BLaER1 treated with 17β-estradiol and CSF1 and Interleukin-3, amounts not matched to agents 10 nM and 100 nM (cell line): ENCODE results near the gene CERS1.
A peak's percentile ranks its signal among the peaks of the same experiment; 100 is the strongest.

Experiments used
- H3K27ac ChIP-seq, 11 experiments: shearing (Covaris generic); formaldehyde crosslinking; 2 replicates each; pipeline ENCODE4 v1.8.1; 2022
- H3K27me3 ChIP-seq, 11 experiments: shearing (Covaris generic); formaldehyde crosslinking; 2 replicates each; pipeline ENCODE4 v1.8.1; 2022
- H3K36me3 ChIP-seq, 11 experiments: shearing (Covaris generic); formaldehyde crosslinking; 2 replicates each; pipeline ENCODE4 v1.8.1; 2022
- H3K4me1 ChIP-seq, 10 experiments: shearing (Covaris generic); formaldehyde crosslinking; 2 replicates each; pipeline ENCODE4 v1.8.1; 2022
- H3K4me2 ChIP-seq, 11 experiments: shearing (Covaris generic); formaldehyde crosslinking; 2 replicates each; pipeline ENCODE4 v1.8.1; 2022
- H3K4me3 ChIP-seq, 10 experiments: shearing (Covaris generic); formaldehyde crosslinking; 2 replicates each; pipeline ENCODE4 v1.8.1; 2022
- H3K9ac ChIP-seq, 11 experiments: shearing (Covaris generic); formaldehyde crosslinking; 2 replicates each; pipeline ENCODE4 v1.8.1; 2022
- H3K9me3 ChIP-seq, 11 experiments: shearing (Covaris generic); formaldehyde crosslinking; replicated peaks in 1 of 11; 2 replicates each; pipeline ENCODE4 v1.8.1; 2022
- H4K20me1 ChIP-seq, 11 experiments: shearing (Covaris generic); formaldehyde crosslinking; 2 replicates each; pipeline ENCODE4 v1.8.1; 2022
- Cebpa-rat ChIP-seq, 11 experiments: shearing (Covaris generic); IDR thresholded peaks; 2 replicates each; pipeline ENCODE4 v1.8.1; 2022

The CERS1 gene

DNA sequence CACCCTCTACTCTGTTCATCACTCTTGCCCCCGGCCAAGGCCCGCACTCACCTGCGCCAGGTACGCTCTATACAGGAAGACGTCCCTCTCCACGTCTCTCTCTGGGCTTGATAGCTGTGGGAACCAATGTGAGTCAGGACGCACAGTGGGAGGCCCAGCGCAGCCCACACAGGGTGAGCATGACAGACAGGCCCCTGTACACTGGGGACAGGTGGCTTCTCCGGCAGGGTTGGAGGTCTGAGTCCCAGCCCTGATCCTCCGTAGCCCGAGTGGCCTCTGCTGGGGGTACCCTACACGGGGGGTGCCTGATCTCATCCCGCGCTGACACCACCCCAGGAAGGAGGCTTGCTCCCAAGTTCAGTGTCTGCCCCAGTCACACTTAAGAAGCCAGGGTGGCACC is 17.0 kb upstream of the CERS1 start:
- Histone ChIP-seq H3K4me1 (peaks cover 32 to 53% (median 40%) of the 10 kb centered on the region in 10 experiments), H3K4me3 (no peak overlapping the region), H3K9ac (no peak overlapping the region), H4K20me1 (peaks cover 53 to 98% (median 74%) of the 10 kb centered on the region in 11 experiments), H3K9me3 (peaks cover 0 to 9% (median 0%) of the 10 kb centered on the region in 11 experiments; a peak in 2 of 22 replicates), H3K4me2 (no peak overlapping the region), H3K27me3 (no peaks in the 10 kb centered on the region), H3K36me3 (peaks cover 62 to 83% (median 68%) of the 10 kb centered on the region in 11 experiments), H3K27ac (no peak overlapping the region)
- no peak for TF ChIP-seq Cebpa-rat (IDR thresholded peaks at IDR 0.05)

DNA sequence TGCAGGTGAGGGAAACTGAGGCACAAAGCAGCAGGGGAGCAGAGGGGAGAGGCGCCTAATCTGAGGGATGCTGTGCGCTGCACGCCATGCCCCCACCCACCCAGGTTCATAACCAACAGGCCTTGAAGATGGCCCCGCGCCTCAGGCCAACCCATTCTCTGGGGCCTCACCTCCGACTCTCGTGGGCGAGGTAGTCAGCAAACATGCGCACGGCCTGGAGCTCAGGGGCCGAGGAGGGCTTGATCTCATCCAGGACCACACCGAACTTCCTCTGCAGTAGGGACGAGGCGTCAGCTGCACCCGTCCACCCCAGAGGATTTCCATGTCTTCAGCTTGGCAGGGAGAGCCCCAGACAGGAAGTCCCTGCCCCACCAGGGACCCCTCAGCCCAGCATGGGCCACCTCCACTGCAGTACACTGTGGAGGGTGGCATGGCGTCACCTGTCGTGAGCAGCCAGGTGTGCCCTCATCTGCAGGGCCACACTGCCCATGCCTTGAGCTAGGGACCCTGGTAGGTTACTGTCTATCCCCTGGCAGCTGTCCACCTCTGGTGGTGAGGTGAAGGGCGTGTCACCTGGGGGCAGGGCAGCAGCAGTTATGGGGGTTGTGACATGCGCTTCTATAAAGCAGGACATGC is 15.0 kb upstream of the CERS1 start:
- peaks cover 12 to 41% (median 22%) of the 10 kb centered on the region in 10 experiments for H3K4me1 ChIP-seq
- peak overlapping the region in 7 of 11 experiments; percentile 3 to 47 (median 27); a peak in 8 of 22 replicates for H3K4me2 ChIP-seq
- H3K27me3 ChIP-seq, result no peaks in the 10 kb centered on the region
- H3K36me3 ChIP-seq, result peaks cover 80 to 94% (median 88%) of the 10 kb centered on the region in 11 experiments
- no peak for TF ChIP-seq Cebpa-rat (IDR thresholded peaks at IDR 0.05)
- H3K27ac ChIP-seq, result no peak overlapping the region
- H3K9ac ChIP-seq, result no peak overlapping the region
- no peak overlapping the region for H3K4me3 ChIP-seq
- peaks cover 0 to 9% (median 0%) of the 10 kb centered on the region in 11 experiments; a peak in 2 of 22 replicates for H3K9me3 ChIP-seq
- peaks cover 42 to 98% (median 79%) of the 10 kb centered on the region in 11 experiments for H4K20me1 ChIP-seq

DNA sequence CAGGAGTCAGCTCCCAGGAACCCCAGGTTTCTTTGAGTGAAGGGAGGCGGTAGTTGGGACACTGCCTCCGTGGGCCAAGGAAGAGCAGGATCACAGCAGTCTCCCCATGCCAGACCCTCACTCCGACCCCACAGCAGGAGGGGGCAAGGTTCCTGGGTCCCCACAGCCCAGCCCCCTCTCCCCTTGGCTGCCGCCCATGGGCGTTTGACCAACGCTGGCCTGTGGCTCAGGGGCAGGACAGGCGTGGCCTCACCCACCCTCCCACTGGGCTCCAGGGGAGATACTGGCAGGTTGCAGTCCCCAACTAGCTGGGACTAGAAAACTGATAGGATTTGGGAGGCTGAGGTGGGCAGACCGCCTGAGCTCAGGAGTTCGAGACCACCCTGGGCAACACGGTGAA is 14.1 kb upstream of the CERS1 start:
- H4K20me1 ChIP-seq, result peaks cover 33 to 98% (median 77%) of the 10 kb centered on the region in 11 experiments
- no peak overlapping the region for H3K4me2 ChIP-seq
- TF ChIP-seq Cebpa-rat (IDR thresholded peaks at IDR 0.05), result no peak
- peaks cover 3 to 35% (median 13%) of the 10 kb centered on the region in 10 experiments for H3K4me1 ChIP-seq
- H3K4me3 ChIP-seq, result no peak overlapping the region
- H3K36me3 ChIP-seq, result peaks cover 86 to 97% (median 94%) of the 10 kb centered on the region in 11 experiments
- H3K9me3 ChIP-seq, result peaks cover 0 to 9% (median 0%) of the 10 kb centered on the region in 11 experiments; a peak in 2 of 22 replicates
- no peak overlapping the region for H3K9ac ChIP-seq
- H3K27ac ChIP-seq, result no peak overlapping the region
- H3K27me3 ChIP-seq, result no peaks in the 10 kb centered on the region

DNA sequence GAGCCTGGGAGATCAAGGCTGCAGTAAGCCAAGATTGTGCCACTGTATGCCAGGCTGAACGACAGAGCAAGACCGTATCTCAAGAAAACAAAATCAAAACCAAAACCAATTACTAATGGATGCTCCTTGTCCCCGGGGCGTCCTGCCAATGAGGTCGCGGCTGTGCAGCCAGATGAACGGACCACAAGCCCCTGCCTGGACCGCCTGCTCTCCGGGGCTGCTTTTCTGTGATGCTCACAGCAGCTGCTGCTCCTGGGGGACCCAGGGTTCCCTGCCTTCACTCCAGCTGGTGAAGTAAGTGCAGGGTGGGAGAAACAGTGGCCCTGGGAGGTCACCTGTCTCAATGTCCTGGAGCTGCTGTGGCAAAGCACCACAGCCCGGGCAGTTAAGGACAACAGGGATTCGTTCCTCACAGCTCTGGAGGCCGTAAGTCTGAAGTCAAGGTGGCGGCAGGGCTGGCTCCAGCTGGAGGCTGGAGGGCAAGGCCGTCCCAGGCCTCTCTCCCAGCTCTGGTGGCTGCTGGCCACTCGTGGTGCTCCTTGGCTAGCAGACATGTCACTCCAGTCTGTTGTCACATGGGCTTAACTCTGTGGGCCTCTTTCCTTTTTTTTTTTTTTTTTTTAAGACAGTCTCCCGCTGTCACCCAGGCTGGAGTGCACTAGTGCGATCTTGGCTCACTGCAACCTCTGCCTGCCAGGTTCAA is 13.1 kb upstream of the CERS1 start:
- Histone ChIP-seq H3K9ac (no peak overlapping the region), H4K20me1 (peaks cover 24 to 98% (median 70%) of the 10 kb centered on the region in 11 experiments), H3K27me3 (no peaks in the 10 kb centered on the region), H3K4me1 (peaks cover 0 to 26% (median 8%) of the 10 kb centered on the region in 10 experiments; a peak in 12 of 20 replicates), H3K36me3 (peaks cover 83 to 97% (median 94%) of the 10 kb centered on the region in 11 experiments), H3K4me3 (no peak overlapping the region), H3K27ac (0 out of 22 replicates have a peak overlapping the region, but pooled peaks of 1 of the 11 experiments have one; percentile 22), H3K9me3 (peaks cover 0 to 9% (median 0%) of the 10 kb centered on the region in 11 experiments; a peak in 2 of 22 replicates), H3K4me2 (no peak overlapping the region)
- TF ChIP-seq Cebpa-rat (IDR thresholded peaks at IDR 0.05), result no peak

DNA sequence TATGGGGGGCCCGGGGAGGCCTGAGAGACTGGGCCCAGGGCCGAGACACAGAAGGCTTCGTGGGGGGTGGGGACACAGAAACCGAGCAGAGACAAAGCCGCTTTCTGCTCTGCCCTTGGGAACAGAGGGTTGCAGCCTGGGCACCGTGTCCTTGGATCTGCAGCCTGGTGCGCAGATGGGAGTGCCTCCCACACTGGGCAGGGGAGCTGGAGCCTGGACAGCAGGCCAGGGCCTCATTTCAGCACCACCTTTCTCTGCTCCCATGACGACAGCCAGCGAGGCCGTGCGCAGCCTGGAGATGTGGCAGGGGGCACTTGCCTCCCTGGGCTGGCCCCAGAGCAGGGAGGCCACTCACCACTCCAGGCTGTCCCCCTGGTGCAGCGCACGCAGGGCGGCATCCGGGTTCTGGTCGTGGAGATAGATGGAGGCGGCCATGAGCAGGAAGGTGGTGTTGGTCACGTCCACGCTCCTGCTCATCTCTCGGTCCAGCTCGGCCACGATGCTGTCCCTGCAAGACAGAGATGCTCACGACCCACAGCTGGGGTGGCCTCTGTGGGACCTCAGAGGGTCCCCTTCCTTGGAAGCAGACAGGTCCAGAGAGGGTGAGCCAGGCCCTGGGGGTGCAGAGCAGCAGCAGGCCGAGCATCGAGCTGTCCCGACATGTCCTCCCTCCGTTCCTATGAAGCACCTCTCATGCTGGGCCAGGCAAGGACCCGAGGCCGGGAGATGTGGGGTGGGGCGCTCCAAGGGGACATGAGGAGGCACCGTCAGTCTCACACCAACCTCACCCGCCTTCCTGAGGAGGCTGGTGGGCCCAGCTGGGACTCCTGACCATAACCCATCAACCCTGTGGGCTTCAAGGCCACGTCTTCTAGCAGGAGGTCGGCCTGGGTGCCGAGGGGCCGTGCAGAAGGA is 10.9 kb upstream of the CERS1 start:
- Histone ChIP-seq H3K9ac (peak overlapping the region in 2 of 11 experiments; percentile 6 to 13; a peak in 2 of 22 replicates), H4K20me1 (peaks cover 10 to 92% (median 62%) of the 10 kb centered on the region in 11 experiments; a peak in 21 of 22 replicates), H3K36me3 (peaks cover 64 to 93% (median 86%) of the 10 kb centered on the region in 11 experiments), H3K4me1 (peaks cover 0 to 23% (median 15%) of the 10 kb centered on the region in 10 experiments; a peak in 11 of 20 replicates), H3K4me3 (no peak overlapping the region), H3K4me2 (no peak overlapping the region), H3K27ac (no peak overlapping the region), H3K9me3 (peaks cover 0 to under 1% (median 0%) of the 10 kb centered on the region in 11 experiments; a peak in 2 of 22 replicates), H3K27me3 (no peaks in the 10 kb centered on the region)
- TF ChIP-seq Cebpa-rat (IDR thresholded peaks at IDR 0.05), result no peak

DNA sequence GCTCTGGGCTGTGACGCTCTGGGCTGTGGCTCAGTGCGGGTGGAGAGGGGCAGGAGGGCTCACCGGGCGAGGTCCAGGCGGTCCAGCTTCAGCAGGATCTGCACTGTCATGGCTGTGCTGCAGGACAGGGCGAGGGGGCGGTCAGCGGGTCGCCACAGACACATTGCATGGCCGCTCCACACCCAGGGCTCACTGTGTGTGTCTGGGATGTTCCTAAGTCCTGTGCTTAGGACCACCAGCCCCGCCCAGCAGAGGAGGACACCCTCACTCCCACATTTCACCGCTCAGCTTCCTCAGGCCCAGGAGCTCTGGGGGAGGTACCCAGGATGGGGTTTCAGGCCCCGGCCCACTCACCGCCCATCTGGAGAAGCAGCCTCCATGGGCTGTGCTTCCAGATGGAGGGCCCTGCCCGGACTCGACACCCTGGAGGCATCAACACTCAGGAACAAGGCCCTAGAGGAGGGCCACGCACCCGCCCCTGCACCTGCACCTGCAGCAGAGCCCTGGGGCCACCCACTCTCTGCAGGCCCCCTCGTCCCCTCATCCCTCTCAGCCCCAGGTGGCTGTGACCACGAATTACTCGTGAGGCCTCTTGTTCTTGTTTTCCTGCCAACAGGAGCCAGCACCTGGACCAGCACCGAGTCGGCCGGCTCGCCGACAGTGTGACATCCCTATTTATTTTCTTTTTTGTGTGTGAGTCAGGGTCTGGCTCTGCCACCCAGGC is 9.7 kb upstream of the CERS1 start:
- no peak overlapping the region for H3K4me2 ChIP-seq
- no peak overlapping the region for H3K4me3 ChIP-seq
- peaks cover 8 to 92% (median 62%) of the 10 kb centered on the region in 11 experiments; a peak in 20 of 22 replicates for H4K20me1 ChIP-seq
- no peak for TF ChIP-seq Cebpa-rat (IDR thresholded peaks at IDR 0.05)
- H3K27me3 ChIP-seq, result no peaks in the 10 kb centered on the region
- peaks cover 66 to 97% (median 88%) of the 10 kb centered on the region in 11 experiments for H3K36me3 ChIP-seq
- H3K4me1 ChIP-seq, result peaks cover 0 to 16% (median 8%) of the 10 kb centered on the region in 10 experiments; a peak in 11 of 20 replicates
- H3K9ac ChIP-seq, result peak overlapping the region in 1 of 11 experiments; percentile 6; a peak in 1 of 22 replicates
- H3K9me3 ChIP-seq, result no peaks in the 10 kb centered on the region
- H3K27ac ChIP-seq, result no peak overlapping the region

DNA sequence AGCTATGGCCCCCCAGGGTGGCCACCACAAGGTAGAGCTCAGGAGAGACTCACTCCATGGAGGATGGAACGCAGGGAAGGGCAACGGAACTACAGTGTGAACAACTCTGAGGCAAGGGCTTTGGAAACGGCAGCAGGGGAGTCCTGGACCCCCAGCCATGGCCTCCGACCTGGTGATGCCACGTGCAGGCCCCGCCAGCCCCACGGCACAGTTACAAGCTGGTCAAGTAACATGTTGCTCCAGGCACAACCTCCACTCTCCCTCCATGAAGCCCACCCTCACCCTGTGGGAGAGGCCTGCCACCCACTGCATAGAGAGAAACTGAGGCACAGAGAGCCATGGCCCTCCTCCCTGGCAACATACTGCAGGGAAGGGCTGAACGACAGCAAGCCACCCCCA is 9.1 kb upstream of the CERS1 start:
- TF ChIP-seq Cebpa-rat (IDR thresholded peaks at IDR 0.05), result no peak
- Histone ChIP-seq H4K20me1 (peaks cover 6 to 92% (median 63%) of the 10 kb centered on the region in 11 experiments; a peak in 19 of 22 replicates), H3K4me2 (no peak overlapping the region), H3K4me1 (peaks cover 0 to 15% (median 8%) of the 10 kb centered on the region in 10 experiments; a peak in 11 of 20 replicates), H3K36me3 (peaks cover 66 to 97% (median 88%) of the 10 kb centered on the region in 11 experiments), H3K27me3 (no peaks in the 10 kb centered on the region), H3K27ac (no peak overlapping the region), H3K9me3 (no peaks in the 10 kb centered on the region), H3K4me3 (no peak overlapping the region), H3K9ac (no peak overlapping the region)
